GM06990 (cell line): ENCODE data around the gene ASXL2.
"Not testable (repeated sequence)": the region's sequence is repeated elsewhere in the genome, so short reads cannot be mapped to it uniquely, and the experiment has no call there.

Experiments
- DNase-seq: peaks from one replicate; pipeline ENCODE4 v3.0.0-alpha.2; 2011; ENCODE audit not compliant: insufficient read length; ENCODE audit errors: extremely low read depth
- H3K27me3 ChIP-seq: replicated peaks from 2 replicates; pipeline ENCODE4 v1.6.0; 2011; ENCODE audit warnings: low read length; ENCODE audit not compliant: control insufficient read depth, insufficient read depth
- H3K36me3 ChIP-seq: 2 replicates; pipeline ENCODE4 v1.5.1; 2011; ENCODE audit warnings: low read length; ENCODE audit not compliant: control insufficient read depth, insufficient read depth
- H3K4me3 ChIP-seq: replicated peaks from 2 replicates; pipeline ENCODE4 v1.5.1; 2011; ENCODE audit warnings: low read depth, mild to moderate bottlenecking, control low read depth, low read length
- CTCF ChIP-seq: IDR thresholded peaks from 2 replicates; pipeline ENCODE4 v1.5.1; 2011; ENCODE audit warnings: low read length, control low read depth, mild to moderate bottlenecking, inconsistent platforms; ENCODE audit not compliant: insufficient read depth, poor library complexity, severe bottlenecking

The ASXL2 gene

GRCh38 chr2:25712455-25712854 is 165.8 kb downstream of the ASXL2 start:
- Histone ChIP-seq H3K27me3 (no peaks in the 10 kb centered on the region), H3K36me3 (no peaks in the 10 kb centered on the region), H3K4me3 (no peak overlapping the region)
- TF ChIP-seq CTCF: no peak
- DNase-seq: no peak

GRCh38 chr2:25711675-25712354 is 166.5 kb downstream of the ASXL2 start:
- no peak for TF ChIP-seq CTCF
- Histone ChIP-seq H3K27me3 (no peaks in the 10 kb centered on the region), H3K36me3 (no peaks in the 10 kb centered on the region), H3K4me3 (no peak overlapping the region)
- no peak for DNase-seq

- DNase-seq: no peak
- no peak overlapping the region for H3K4me3 ChIP-seq
Observed at GRCh38 chr2:25710750-25711149, 167.5 kb downstream of the ASXL2 start.

GRCh38 chr2:25709349-25709748 is 168.9 kb downstream of the ASXL2 start:
- no peak for DNase-seq
- TF ChIP-seq CTCF: no peak
- no peak overlapping the region for H3K4me3 ChIP-seq

More at GRCh38 chr2:25710750-25711149, 167.5 kb downstream of the ASXL2 start:
- Histone ChIP-seq H3K27me3 (no peaks in the 10 kb centered on the region), H3K36me3 (no peaks in the 10 kb centered on the region)
- no peak for TF ChIP-seq CTCF

GRCh38 chr2:25707927-25708590 is 170.2 kb downstream of the ASXL2 start:
- TF ChIP-seq CTCF: no peak
- H3K27me3 ChIP-seq: no peaks in the 10 kb centered on the region
- H3K4me3 ChIP-seq: no peak overlapping the region
- DNase-seq: no peak
- no peaks in the 10 kb centered on the region for H3K36me3 ChIP-seq

More at GRCh38 chr2:25709349-25709748, 168.9 kb downstream of the ASXL2 start:
- Histone ChIP-seq H3K27me3 (no peaks in the 10 kb centered on the region), H3K36me3 (no peaks in the 10 kb centered on the region)

- not testable (repeated sequence) for DNase-seq
Observed at GRCh38 chr2:25705575-25705974, 172.7 kb downstream of the ASXL2 start.

More at GRCh38 chr2:25705575-25705974, 172.7 kb downstream of the ASXL2 start:
- H3K4me3 ChIP-seq, H3K27me3 ChIP-seq, H3K36me3 ChIP-seq: not testable (repeated sequence)
